ENCODE measurements around the gene MYT1.
A peak's percentile ranks its signal among the peaks of the same experiment; 100 is the strongest.

Gene MYT1

DNA sequence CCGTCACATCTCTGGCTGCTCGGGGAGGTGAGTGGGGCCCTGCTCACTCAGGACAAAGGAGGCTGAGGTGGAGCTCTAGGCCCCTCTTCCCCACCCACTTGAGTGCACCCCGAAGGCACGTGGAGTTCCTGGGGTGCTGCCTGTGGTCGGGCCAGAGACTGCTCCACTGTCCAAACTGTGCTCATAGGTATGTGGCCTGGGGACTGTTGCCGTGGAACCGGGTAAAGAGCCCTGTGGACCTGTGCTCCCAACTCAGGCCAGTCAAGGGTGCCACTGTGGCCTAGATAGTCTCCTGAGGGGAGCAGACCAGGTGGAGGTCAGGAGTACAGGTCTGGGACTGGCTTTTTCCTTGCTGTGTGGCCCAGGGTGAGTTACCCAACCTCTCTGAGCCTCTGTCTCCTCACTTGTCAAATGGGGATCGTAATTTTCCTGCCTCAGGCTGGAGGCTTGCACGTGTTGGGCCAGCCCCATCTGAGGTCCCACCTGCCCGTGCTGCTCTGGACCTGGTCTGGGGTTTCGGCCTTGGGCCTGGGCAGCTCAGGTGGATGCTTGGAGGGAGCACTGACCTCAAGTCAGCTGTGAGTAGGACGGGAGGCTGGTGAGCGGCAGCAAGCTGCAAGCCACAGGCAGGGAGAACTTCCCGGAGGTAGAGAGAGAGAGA lies 44.4 kb upstream of the MYT1 start:
- TF ChIP-seq YY1 (IDR thresholded peaks at IDR 0.05; ENCODE audit: low read depth), result no peak
- no peak for TF ChIP-seq TCF12 (IDR thresholded peaks at IDR 0.05; ENCODE audit: low read depth)
- no peak for TF ChIP-seq EP300 (IDR thresholded peaks at IDR 0.05; ENCODE audit: borderline replicate concordance)
- TF ChIP-seq TAF1 (IDR thresholded peaks at IDR 0.05; ENCODE audit: low read depth), result no peak
- no peak for TF ChIP-seq USF1 (IDR thresholded peaks at IDR 0.05)
- no peak for TF ChIP-seq CREB1 (IDR thresholded peaks at IDR 0.05; ENCODE audit: low read depth)
- TF ChIP-seq CEBPB (IDR thresholded peaks at IDR 0.05), result no peak
- peak; percentile 3; the same call in 1 of the 2 replicates for TF ChIP-seq ZBTB7A (IDR thresholded peaks at IDR 0.05; ENCODE audit: low read depth)

DNA sequence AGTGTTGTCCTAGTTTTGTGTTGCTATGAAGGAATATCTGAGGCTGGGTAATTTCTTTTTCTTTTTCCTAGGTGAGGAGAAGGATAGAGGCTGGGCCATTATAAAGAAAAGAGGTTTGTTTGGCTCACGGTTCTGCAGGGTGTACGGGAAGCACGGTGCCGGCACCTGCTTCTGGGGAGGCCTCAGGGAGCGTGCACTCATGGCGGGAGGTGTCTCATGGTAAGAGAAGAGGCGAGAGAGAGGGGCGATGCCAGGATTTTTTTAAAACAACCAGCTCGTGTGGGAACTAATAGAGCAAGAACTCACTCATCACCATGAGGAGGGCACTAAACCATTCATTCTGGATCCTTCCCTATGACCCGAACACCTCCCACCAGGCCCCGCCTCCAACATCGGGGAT lies 42.7 kb upstream of the MYT1 start:
- TF ChIP-seq RAD21 (IDR thresholded peaks at IDR 0.05; ENCODE audit: low read depth), result no peak
- no peak for TF ChIP-seq FOXM1 (IDR thresholded peaks at IDR 0.05; ENCODE audit: borderline replicate concordance, low read depth)
- no peak for TF ChIP-seq TCF12 (IDR thresholded peaks at IDR 0.05; ENCODE audit: low read depth)
- no peak for TF ChIP-seq NFIC (IDR thresholded peaks at IDR 0.05)
- TF ChIP-seq, protein P1, sequence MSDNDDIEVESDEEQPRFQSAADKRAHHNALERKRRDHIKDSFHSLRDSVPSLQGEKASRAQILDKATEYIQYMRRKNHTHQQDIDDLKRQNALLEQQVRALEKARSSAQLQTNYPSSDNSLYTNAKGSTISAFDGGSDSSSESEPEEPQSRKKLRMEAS (IDR thresholded peaks at IDR 0.05), result no peak
- TF ChIP-seq ZBTB7A (IDR thresholded peaks at IDR 0.05; ENCODE audit: low read depth), result no peak
- TF ChIP-seq EP300 (IDR thresholded peaks at IDR 0.05; ENCODE audit: borderline replicate concordance), result no peak
- TF ChIP-seq YY1 (IDR thresholded peaks at IDR 0.05; ENCODE audit: low read depth), result no peak
- TF ChIP-seq EGR1 (IDR thresholded peaks at IDR 0.05), result no peak
- no peak for TF ChIP-seq CREB1 (IDR thresholded peaks at IDR 0.05; ENCODE audit: low read depth)
- no peak for TF ChIP-seq TAF1 (IDR thresholded peaks at IDR 0.05; ENCODE audit: low read depth)
- TF ChIP-seq USF1 (IDR thresholded peaks at IDR 0.05), result no peak
- no peak for TF ChIP-seq CEBPB (IDR thresholded peaks at IDR 0.05)
- no peak for TF ChIP-seq REST (IDR thresholded peaks at IDR 0.05; ENCODE audit: low read depth)
- TF ChIP-seq TEAD4 (IDR thresholded peaks at IDR 0.05), result no peak

DNA sequence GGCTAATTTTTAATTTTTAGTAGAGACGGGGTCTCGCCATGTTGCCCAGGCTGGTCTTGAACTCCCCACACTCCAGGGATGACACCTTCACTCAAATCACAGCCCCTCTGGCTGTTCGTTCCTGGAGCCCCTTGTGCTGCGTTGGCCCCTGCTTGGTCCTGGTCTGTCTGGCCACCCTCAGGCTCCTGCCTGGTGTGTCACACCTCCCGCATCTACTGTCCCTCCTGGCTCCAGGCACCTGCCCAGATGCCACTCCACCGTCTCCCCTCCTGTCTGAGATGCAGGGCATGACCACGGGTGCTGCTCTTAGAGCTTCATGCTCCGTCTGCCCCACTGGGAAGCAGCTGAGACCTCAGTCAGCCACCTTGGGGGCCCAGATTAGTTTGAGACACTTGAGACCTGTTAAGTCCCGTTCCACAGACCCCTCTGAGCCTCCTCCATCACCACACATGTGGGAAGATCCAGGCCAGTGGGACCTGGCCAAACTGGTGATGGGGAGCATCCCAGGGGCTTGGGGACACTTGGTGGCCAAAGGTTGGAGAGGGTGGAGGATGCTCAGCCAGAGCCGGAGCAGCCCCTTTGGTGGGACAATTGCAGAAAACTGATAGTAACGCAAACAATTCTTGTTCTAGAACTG lies 35.0 kb upstream of the MYT1 start:
- no peak for TF ChIP-seq TAF1 (IDR thresholded peaks at IDR 0.05; ENCODE audit: low read depth)
- no peak for TF ChIP-seq FOXM1 (IDR thresholded peaks at IDR 0.05; ENCODE audit: borderline replicate concordance, low read depth)
- TF ChIP-seq REST (IDR thresholded peaks at IDR 0.05; ENCODE audit: low read depth), result no peak
- no peak for TF ChIP-seq CEBPB (IDR thresholded peaks at IDR 0.05)
- TF ChIP-seq, protein P1 (IDR thresholded peaks at IDR 0.05), result no peak
- TF ChIP-seq RAD21 (IDR thresholded peaks at IDR 0.05; ENCODE audit: low read depth), result no peak
- no peak for TF ChIP-seq EGR1 (IDR thresholded peaks at IDR 0.05)
- TF ChIP-seq USF1 (IDR thresholded peaks at IDR 0.05), result no peak
- no peak for TF ChIP-seq ZBTB7A (IDR thresholded peaks at IDR 0.05; ENCODE audit: low read depth)
- TF ChIP-seq CREB1 (IDR thresholded peaks at IDR 0.05; ENCODE audit: low read depth), result no peak
- TF ChIP-seq TCF12 (IDR thresholded peaks at IDR 0.05; ENCODE audit: low read depth), result no peak

DNA sequence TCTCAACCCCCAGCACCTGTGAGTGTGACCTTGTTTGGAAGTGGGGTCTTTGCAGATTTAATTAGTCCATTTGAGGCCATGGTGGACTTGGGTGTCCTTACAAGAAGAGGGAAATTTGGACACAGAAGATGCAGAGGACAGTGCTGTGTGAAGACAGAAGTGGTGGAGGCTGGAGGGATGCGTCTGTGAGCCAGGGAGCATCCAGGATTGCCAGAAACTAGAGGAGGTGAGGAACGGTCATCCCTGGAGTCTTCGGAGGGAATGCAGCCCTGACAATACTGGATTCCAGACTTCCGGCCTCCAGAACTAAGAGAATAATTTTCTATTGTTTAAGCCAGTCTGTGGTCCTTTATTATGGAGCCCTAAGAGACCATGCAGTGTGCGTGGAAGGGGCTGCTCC lies 34.0 kb upstream of the MYT1 start:
- TF ChIP-seq TEAD4 (IDR thresholded peaks at IDR 0.05) (no peak), REST (IDR thresholded peaks at IDR 0.05; ENCODE audit: low read depth) (no peak), CEBPB (IDR thresholded peaks at IDR 0.05) (no peak), RAD21 (IDR thresholded peaks at IDR 0.05; ENCODE audit: low read depth) (no peak), TCF12 (IDR thresholded peaks at IDR 0.05; ENCODE audit: low read depth) (no peak), YY1 (IDR thresholded peaks at IDR 0.05; ENCODE audit: low read depth) (no peak), ZBTB7A (IDR thresholded peaks at IDR 0.05; ENCODE audit: low read depth) (no peak)

Data from Ishikawa (cell line).